ENCODE measurements around the gene DCST1.

DCST1 gene

DNA sequence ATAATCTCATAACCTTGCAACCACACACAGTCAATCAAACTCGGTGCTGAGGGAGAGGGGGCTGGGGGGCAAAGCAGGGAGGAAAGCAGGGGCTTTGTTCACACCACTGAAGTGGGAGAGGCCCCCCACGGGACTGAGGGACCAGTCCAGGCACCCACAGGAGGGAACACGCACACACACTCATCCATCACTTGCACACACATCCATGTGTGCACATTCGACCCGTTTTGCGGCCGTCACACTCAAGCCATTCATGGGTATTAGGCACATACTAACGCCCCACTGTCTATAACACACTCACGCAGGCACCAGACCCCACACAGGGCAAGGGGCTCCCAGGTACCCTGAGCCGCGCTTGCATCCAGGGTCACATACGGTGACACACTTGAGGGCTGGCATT lies 59.0 kb downstream of the DCST1 start:
- no peak for DNase-seq

DNA sequence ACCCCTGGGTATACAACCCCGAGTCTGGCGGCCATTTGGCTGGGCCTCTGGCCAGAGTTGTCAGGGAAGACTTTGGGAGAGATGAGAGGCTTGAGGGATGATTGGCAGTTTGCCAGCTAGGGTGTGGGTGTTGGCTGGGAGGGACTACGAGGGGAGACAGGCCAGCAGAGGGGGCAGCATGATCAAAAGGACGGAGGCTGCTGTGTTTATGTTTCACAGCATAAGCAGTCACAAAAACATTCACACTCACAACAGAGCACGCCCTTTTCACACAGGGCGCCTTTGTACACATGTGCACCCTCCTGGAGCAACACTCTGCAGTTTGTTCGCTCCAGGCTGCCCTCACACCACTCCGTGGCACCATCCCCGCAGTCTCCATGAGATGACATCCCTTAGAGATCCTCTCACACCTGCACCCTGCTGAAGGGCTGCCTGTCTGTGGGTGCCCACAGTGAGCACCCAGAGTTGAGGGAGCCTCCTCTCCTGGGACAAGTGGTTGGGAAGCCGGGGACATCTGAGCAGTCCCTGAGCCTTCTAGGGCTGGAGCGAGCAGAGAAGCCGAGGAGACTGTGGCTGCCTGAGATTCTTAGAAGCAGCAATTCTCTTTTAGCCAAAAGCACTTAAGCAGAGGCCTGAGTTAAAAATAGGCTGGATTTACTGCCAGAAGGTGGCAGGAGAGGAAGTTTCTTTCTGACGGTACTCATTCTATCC lies 60.4 kb downstream of the DCST1 start:
- DNase-seq, result no peak

DNA sequence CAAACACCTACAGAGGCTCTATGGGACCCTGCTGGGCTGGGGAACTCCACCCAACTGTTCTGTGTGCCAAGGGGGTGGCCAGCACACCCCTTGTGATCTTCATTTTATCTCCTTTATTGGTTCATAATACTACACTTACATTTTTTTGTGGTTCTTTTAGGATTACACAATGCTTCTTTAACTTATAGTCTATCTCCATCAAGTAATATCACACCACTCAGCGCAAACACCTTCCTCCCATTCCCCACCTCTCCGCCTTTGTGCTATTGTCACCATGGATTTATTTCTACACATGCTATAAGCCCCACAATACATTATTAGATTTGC lies 61.0 kb downstream of the DCST1 start:
- no peak for DNase-seq

DNA sequence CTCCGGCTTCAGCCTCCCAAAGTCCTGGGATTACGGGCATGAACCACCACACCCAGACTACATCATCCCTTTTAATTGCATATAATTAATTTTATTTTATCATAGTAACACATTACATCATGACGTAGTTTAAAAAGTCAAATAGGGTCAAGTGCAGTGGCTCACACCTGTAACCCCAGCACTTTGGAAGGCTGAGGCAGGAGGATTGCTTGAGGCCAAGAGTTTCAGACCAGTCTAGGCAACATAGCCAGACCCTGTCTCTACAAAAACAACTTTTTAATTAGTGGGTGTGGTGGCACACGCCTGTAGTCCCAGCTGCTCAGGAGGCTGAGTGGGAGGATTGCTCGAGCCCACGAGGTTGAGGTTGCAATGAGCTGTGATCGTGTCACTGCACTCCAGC lies 65.7 kb downstream of the DCST1 start:
- DNase-seq, result no peak
